ENCODE measurements around the gene ROR2.
"Not testable (repeated sequence)": the region's sequence is repeated elsewhere in the genome, so short reads cannot be mapped to it uniquely, and the experiment has no call there.

ROR2 gene

DNA sequence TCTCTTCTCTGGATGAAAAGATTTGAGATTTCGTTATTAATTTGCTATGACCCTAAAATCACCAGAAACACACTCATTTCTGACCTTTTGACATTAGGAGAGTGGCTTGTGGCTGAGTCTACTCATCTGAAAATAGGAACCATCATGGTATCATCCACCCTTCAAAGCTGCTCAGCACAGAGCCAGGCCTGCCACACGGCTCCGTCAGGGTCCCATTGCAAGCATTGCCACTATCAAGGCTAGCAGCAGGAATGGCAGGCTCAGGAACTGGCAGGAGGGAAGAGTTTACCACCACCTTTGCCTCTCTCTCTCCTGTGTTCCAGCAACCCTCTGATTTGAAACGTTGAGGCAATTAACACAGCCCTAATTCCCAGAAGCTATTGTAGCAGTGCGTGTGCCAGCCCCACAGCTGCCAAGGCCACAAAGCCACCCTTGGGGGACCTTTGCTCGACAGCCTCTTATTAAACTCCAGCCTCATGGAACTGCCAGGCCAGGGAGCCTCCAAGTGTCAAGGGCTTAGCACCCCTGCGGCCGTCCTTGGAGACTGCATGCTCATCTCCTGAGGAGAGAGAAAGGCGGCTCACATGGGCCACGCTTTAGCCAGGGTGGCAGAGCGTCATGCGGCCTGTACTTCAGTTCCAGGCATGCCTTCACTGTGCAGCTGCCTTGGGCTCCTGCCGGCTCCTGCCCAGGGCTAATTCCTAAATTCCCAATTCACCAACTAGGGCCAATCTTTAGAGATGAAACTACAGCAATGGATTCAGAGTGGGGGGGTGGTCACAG is 145.9 kb downstream of the ROR2 start:
- TF ChIP-seq, protein P1, sequence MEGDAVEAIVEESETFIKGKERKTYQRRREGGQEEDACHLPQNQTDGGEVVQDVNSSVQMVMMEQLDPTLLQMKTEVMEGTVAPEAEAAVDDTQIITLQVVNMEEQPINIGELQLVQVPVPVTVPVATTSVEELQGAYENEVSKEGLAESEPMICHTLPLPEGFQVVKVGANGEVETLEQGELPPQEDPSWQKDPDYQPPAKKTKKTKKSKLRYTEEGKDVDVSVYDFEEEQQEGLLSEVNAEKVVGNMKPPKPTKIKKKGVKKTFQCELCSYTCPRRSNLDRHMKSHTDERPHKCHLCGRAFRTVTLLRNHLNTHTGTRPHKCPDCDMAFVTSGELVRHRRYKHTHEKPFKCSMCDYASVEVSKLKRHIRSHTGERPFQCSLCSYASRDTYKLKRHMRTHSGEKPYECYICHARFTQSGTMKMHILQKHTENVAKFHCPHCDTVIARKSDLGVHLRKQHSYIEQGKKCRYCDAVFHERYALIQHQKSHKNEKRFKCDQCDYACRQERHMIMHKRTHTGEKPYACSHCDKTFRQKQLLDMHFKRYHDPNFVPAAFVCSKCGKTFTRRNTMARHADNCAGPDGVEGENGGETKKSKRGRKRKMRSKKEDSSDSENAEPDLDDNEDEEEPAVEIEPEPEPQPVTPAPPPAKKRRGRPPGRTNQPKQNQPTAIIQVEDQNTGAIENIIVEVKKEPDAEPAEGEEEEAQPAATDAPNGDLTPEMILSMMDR (IDR thresholded peaks at IDR 0.05; ENCODE audit: extremely low read depth, insufficient read depth, missing control alignments), result no peak
- in situ Hi-C loops (cut with MboI; ENCODE audit: low pct_unique_long_range_greater_than_20kb, low sequenced_read_pairs, unreplicated experiment), result no loop called here

DNA sequence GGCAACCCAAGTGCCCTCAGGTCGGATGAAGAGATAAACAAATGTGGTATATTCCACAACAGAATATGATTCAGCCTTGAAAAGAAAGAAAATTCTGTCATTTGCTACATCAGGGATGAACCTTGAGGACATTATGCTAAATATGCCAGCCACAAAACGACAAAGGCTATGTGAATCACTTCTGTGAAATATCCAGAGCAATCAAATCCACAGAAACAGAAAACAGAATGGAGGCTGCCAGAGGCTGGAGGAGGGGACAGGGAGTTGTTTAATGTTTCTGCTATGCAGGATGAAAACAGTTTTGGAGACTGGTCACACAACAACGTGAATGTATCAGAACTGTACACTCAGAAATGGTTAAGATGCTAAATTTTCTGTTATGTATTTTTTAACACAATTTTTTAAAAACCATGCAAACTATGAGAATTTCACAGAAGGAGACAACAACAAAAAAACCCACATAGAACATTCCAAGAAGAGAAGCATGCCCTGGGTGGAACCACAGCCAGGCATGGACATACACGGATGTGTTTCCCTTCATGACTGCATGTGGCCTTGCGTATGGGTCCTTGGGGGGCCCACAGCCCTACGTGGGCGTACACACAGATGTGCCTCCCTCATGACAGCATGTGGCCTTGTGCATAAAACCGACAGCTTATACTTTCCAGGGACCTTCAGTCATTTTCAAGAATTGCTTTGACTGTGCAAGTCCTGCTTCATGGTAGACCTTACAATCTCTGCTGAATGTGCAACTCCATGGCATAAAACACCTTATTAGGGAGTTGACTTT is 146.7 kb downstream of the ROR2 start:
- in situ Hi-C loops (cut with MboI; ENCODE audit: low pct_unique_long_range_greater_than_20kb, low sequenced_read_pairs, unreplicated experiment), result no loop called here
- TF ChIP-seq, protein P1 (IDR thresholded peaks at IDR 0.05; ENCODE audit: extremely low read depth, insufficient read depth, missing control alignments), result no peak
- DNase-seq (ENCODE audit: low spot score), result no peak

More for the DNA sequence above, 145.9 kb downstream of the ROR2 start:
- no peak for DNase-seq (ENCODE audit: low spot score)

- DNase-seq (ENCODE audit: low spot score), result no peak
- in situ Hi-C loops (cut with MboI; ENCODE audit: low pct_unique_long_range_greater_than_20kb, low sequenced_read_pairs, unreplicated experiment), result no loop called here
- TF ChIP-seq, protein P1 (IDR thresholded peaks at IDR 0.05; ENCODE audit: extremely low read depth, insufficient read depth, missing control alignments), result no peak
These were observed 147.6 kb downstream of the ROR2 start for GRCh38 chr9:91802391-91802790.

GRCh38 chr9:91800473-91801030 is 149.5 kb downstream of the ROR2 start:
- TF ChIP-seq, protein P1 (IDR thresholded peaks at IDR 0.05; ENCODE audit: extremely low read depth, insufficient read depth, missing control alignments), result no peak
- in situ Hi-C loops (cut with MboI; ENCODE audit: low pct_unique_long_range_greater_than_20kb, low sequenced_read_pairs, unreplicated experiment), result no loop called here
- no peak for DNase-seq (ENCODE audit: low spot score)

DNA sequence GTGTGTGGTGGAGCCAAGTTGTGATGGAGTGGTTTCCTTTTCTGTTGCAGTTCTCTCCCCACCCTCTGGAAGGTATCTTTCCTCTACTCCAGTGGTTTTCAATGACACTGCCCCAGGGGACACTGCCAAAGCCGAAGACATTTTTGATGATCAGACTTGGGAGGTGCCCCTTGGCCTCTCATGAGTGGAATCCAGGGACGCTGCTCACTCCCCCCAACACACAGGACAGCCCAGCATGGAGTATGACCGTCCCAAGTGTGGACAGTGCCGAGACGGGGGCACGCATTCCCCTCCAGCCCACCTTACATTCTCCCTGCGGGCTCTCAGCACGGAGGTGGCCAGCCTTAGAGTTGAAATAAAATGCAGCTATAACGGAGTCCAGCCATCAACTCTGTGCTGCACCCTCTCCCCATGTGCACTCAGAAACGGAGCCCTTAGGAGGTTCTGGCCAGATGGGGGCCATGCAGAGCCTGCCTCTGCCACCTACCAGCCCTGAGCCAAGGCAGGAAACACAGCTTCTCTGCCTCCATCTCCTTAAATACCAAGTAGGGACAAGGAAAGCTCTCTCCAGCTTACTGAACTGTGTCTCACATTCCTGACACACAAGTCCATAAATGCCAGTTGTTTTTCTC is 150.8 kb downstream of the ROR2 start:
- TF ChIP-seq, protein P1 (IDR thresholded peaks at IDR 0.05; ENCODE audit: extremely low read depth, insufficient read depth, missing control alignments), result no peak
- DNase-seq (ENCODE audit: low spot score), result no peak
- in situ Hi-C loops (cut with MboI; ENCODE audit: low pct_unique_long_range_greater_than_20kb, low sequenced_read_pairs, unreplicated experiment), result no loop called here

DNA sequence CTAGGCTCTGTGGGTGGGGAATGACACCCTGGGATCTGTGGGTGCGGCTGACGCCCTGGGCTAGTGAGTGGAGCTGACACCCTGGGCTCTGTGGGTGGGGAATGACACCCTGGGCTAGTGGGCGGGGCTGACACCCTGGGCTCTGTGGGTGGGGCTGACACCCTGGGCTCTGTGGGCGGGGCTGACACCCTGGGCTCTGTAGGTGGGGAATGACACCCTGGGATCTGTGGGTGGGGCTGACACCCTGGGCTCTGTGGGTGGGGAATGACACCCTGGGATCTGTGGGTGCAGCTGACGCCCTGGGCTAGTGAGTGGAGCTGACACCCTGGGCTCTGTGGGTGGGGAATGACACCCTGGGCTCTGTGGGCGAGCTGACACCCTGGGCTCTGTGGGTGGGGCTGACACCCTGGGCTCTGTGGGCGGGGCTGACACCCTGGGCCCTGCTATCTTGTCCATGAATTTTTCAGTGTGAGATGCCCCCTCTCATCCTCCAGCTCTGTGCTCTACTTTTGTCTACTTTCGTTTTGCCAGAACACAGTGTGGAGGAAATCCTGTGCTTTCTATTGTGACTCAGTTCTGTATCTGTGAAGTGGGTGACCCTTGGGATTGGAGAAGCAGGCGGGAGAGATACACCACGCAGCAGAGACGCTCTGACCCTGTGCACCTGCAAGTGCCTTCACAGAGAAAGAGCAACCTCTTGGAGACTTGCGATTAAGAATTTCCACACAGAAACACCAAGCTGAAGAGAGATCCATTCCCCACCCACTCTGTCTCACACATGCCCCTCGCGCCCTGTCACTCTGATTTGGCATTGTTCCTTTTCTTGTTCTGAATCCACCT is 151.5 kb downstream of the ROR2 start:
- DNase-seq (ENCODE audit: low spot score); in situ Hi-C loops (cut with MboI; ENCODE audit: low pct_unique_long_range_greater_than_20kb, low sequenced_read_pairs, unreplicated experiment): not testable (repeated sequence)

DNA sequence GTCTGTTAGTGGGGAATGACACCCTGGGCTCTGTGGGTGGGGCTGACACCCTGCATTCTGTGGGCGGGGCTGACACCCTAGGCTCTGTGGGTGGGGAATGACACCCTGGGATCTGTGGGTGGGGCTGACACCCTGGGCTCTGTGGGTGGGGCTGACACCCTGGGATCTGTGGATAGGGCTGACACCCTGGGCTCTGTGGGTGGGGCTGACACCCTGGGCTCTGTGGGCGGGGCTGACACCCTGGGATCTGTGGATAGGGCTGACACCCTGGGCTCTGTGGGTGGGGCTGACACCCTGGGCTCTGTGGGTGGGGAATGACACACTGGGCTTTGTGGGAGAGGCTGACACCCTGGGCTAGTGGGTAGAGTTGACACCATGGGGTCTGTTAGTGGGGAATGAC is 152.5 kb downstream of the ROR2 start:
- DNase-seq (ENCODE audit: low spot score); in situ Hi-C loops (cut with MboI; ENCODE audit: low pct_unique_long_range_greater_than_20kb, low sequenced_read_pairs, unreplicated experiment): not testable (repeated sequence)

DNA sequence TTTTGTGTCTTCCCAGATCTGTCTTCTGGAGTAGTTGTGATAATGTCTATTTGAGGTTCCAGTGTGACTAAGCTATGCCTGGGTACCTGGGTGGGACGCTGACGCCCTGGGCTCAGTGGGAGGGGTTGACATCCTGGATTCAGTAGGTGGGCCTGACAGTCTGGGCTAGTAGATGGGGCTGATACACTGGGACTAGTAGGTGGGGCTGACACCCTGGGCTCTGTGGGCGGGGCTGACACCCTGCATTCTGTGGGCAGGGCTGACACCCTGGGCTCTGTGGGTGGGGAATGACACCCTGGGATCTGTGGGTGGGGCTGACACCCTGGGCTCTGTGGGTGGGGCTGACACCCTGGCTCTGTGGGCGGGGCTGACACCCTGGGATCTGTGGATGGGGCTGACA is 153.5 kb downstream of the ROR2 start:
- not testable (repeated sequence) for DNase-seq (ENCODE audit: low spot score)

More for the DNA sequence above, 153.5 kb downstream of the ROR2 start:
- in situ Hi-C loops (cut with MboI; ENCODE audit: low pct_unique_long_range_greater_than_20kb, low sequenced_read_pairs, unreplicated experiment), result not testable (repeated sequence)
